CD8-positive, alpha-beta memory T cell (primary cell): Measurements from ENCODE around the gene ARHGDIG. TPM values are rescaled to one million over a fixed set of nuclear protein-coding genes. Genes with fewer than 3 reads are reported as not detected.

Experiments
- CTCF ChIA-PET: fragments of 350-600 bp; sonication (Branson Sonifier 250); formaldehyde crosslinking; loops from one replicate; lab custom pipeline; 2021; ENCODE audit warnings: antibody characterized with exemption; lab: Charles Lee
- POLR2A ChIA-PET: fragments of 350-600 bp; sonication (Branson Sonifier 250); formaldehyde crosslinking; loops from one replicate; lab custom pipeline; 2021; ENCODE audit warnings: antibody characterized with exemption; lab: Charles Lee
- DNase-seq, 5 donors: peaks; one replicate each; pipeline versions ENCODE4 v3.0.0 to v3.0.0-alpha.2; 2020 to 2022; ENCODE audit warnings: mixed read lengths in 1 of 5
- H3K27ac ChIP-seq: one replicate; pipeline ENCODE4 v1.7.0; 2013; ENCODE audit warnings: low read depth, mild to moderate bottlenecking, low read length, moderate library complexity
- H3K27me3 ChIP-seq: 2 replicates; pipeline ENCODE4 v1.7.0; 2013; ENCODE audit warnings: low read length, mild to moderate bottlenecking; ENCODE audit not compliant: insufficient read depth, poor library complexity, severe bottlenecking
- H3K36me3 ChIP-seq: 2 replicates; pipeline ENCODE4 v1.7.0; 2013; ENCODE audit warnings: mild to moderate bottlenecking, low read length, moderate library complexity; ENCODE audit not compliant: insufficient read depth
- H3K4me1 ChIP-seq: 2 replicates; pipeline ENCODE4 v1.7.0; 2013; ENCODE audit warnings: mild to moderate bottlenecking, low read length, moderate library complexity; ENCODE audit not compliant: insufficient read depth
- H3K4me3 ChIP-seq: 2 replicates; pipeline ENCODE4 v1.7.0; 2013; ENCODE audit warnings: mild to moderate bottlenecking, low read length
- H3K9me3 ChIP-seq: 2 replicates; pipeline ENCODE4 v1.7.0; 2013; ENCODE audit warnings: mild to moderate bottlenecking, low read length
- H3K27ac Mint-ChIP-seq, 8 donors: one replicate each; pipeline ENCODE4 v1.8.0; 2020 to 2021; ENCODE audit warnings: mixed read lengths in 8 of 8, mild to moderate bottlenecking in 6 of 8, inconsistent platforms in 3 of 8, moderate library complexity in 3 of 8
- H3K27me3 Mint-ChIP-seq, 2 donors: one replicate each; pipeline ENCODE4 v1.8.0; 2020 to 2021; ENCODE audit warnings: mixed read lengths in 2 of 2, mild to moderate bottlenecking in 1 of 2, moderate library complexity in 1 of 2
- H3K36me3 Mint-ChIP-seq, 3 donors: one replicate each; pipeline ENCODE4 v1.8.0; 2020 to 2021; ENCODE audit warnings: mixed read lengths in 3 of 3, inconsistent platforms in 1 of 3, mild to moderate bottlenecking in 1 of 3
- H3K4me1 Mint-ChIP-seq, 3 donors: one replicate each; pipeline ENCODE4 v1.8.0; 2020 to 2021; ENCODE audit warnings: mixed read lengths in 3 of 3, inconsistent platforms in 1 of 3, mild to moderate bottlenecking in 1 of 3
- H3K4me3 Mint-ChIP-seq, 7 donors: one replicate each; pipeline ENCODE4 v1.8.0; 2020 to 2021; ENCODE audit warnings: mixed read lengths in 7 of 7, mild to moderate bottlenecking in 6 of 7, moderate library complexity in 4 of 7, inconsistent platforms in 2 of 7
- H3K9me3 Mint-ChIP-seq, 5 donors: one replicate each; pipeline ENCODE4 v1.8.0; 2020 to 2022; ENCODE audit warnings: mixed read lengths in 5 of 5, mild to moderate bottlenecking in 3 of 5, moderate library complexity in 2 of 5, inconsistent platforms in 1 of 5
- polyA plus RNA-seq: library from polyadenylated mRNA; unstranded; fragments of 300-500 nt; fragmentation: Illumina TruSeq; gene quantifications from one replicate; pipeline ENCODE4 v1.2.3, GENCODE V29; 2021
- total RNA-seq, 2 experiments: library from RNA; stranded (reverse); gene quantifications; one replicate each; pipeline ENCODE4 v1.2.3, GENCODE V29; 2021

ARHGDIG gene
- total and polyA plus RNA-seq, 3 experiments from 2014 or later, result not detected

GRCh38 chr16:259226-259625 lies 21.2 kb upstream of the ARHGDIG start:
- no peaks in the 10 kb centered on the region for H3K27me3 ChIP-seq
- DNase-seq, result no peak
- no peak overlapping the region for H3K27ac ChIP-seq
- H3K4me1 ChIP-seq, result peaks cover 2% of the 10 kb centered on the region
- H3K4me1 Mint-ChIP-seq, result peaks cover 0 to 6% (median 6%) of the 10 kb centered on the region in 3 donors
- peak overlapping the region in 1 of 7 donors; percentile 5 for H3K4me3 Mint-ChIP-seq
- ChIA-PET POLR2A (no interaction called here), CTCF (no interaction called here)
- no peaks in the 10 kb centered on the region for H3K9me3 Mint-ChIP-seq
- peak overlapping the region in 3 of 8 donors; percentile 4 to 66 (median 58) for H3K27ac Mint-ChIP-seq
- no peaks in the 10 kb centered on the region for H3K36me3 ChIP-seq
- H3K36me3 Mint-ChIP-seq, result peaks cover 4 to 66% (median 11%) of the 10 kb centered on the region in 3 donors
- no peak overlapping the region for H3K4me3 ChIP-seq
- no peaks in the 10 kb centered on the region for H3K9me3 ChIP-seq
- H3K27me3 Mint-ChIP-seq, result no peaks in the 10 kb centered on the region

- ChIA-PET CTCF (no interaction called here), POLR2A (no interaction called here)
- no peaks in the 10 kb centered on the region for H3K9me3 Mint-ChIP-seq
- Histone ChIP-seq H3K4me3 (no peak overlapping the region), H3K9me3 (no peaks in the 10 kb centered on the region), H3K27me3 (no peaks in the 10 kb centered on the region), H3K27ac (no peak overlapping the region), H3K36me3 (no peaks in the 10 kb centered on the region), H3K4me1 (no peaks in the 10 kb centered on the region)
- no peaks in the 10 kb centered on the region for H3K27me3 Mint-ChIP-seq
- peaks cover 0 to 6% (median 6%) of the 10 kb centered on the region in 3 donors for H3K4me1 Mint-ChIP-seq
- DNase-seq, result no peak
- H3K4me3 Mint-ChIP-seq, result no peak overlapping the region
- H3K27ac Mint-ChIP-seq, result no peak overlapping the region
- peaks cover 4 to 61% (median 11%) of the 10 kb centered on the region in 3 donors for H3K36me3 Mint-ChIP-seq
Observed at GRCh38 chr16:259814-260253, 20.6 kb upstream of the ARHGDIG start.

- POLR2A ChIA-PET, result no interaction called here
- Mint-ChIP-seq H3K27ac (peak overlapping the region in 1 of 8 donors; percentile 27), H3K9me3 (no peaks in the 10 kb centered on the region), H3K4me1 (peaks cover 0 to 6% (median 6%) of the 10 kb centered on the region in 3 donors), H3K4me3 (no peak overlapping the region), H3K36me3 (peaks cover 4 to 59% (median 11%) of the 10 kb centered on the region in 3 donors), H3K27me3 (no peaks in the 10 kb centered on the region)
- DNase-seq, result no peak
- Histone ChIP-seq H3K4me3 (no peak overlapping the region), H3K36me3 (no peaks in the 10 kb centered on the region), H3K9me3 (no peaks in the 10 kb centered on the region), H3K27ac (no peak overlapping the region), H3K4me1 (no peaks in the 10 kb centered on the region), H3K27me3 (no peaks in the 10 kb centered on the region)
- CTCF ChIA-PET, result no interaction called here
Observed at GRCh38 chr16:260326-260725, 20.1 kb upstream of the ARHGDIG start.

GRCh38 chr16:261031-261691 lies 19.2 kb upstream of the ARHGDIG start:
- no peak overlapping the region for H3K27ac ChIP-seq
- H3K4me3 Mint-ChIP-seq, result no peak overlapping the region
- POLR2A ChIA-PET, result no interaction called here
- H3K36me3 ChIP-seq, result no peaks in the 10 kb centered on the region
- H3K4me1 Mint-ChIP-seq, result peaks cover 0 to 4% (median 1%) of the 10 kb centered on the region in 3 donors
- no peaks in the 10 kb centered on the region for H3K27me3 ChIP-seq
- no peaks in the 10 kb centered on the region for H3K4me1 ChIP-seq
- no peaks in the 10 kb centered on the region for H3K9me3 Mint-ChIP-seq
- peak overlapping the region in 2 of 8 donors; percentile 15 to 38 for H3K27ac Mint-ChIP-seq
- H3K36me3 Mint-ChIP-seq, result peaks cover under 1 to 52% (median 6%) of the 10 kb centered on the region in 3 donors
- H3K9me3 ChIP-seq, result no peaks in the 10 kb centered on the region
- H3K4me3 ChIP-seq, result no peak overlapping the region
- CTCF ChIA-PET, result no interaction called here
- H3K27me3 Mint-ChIP-seq, result no peaks in the 10 kb centered on the region
- DNase-seq, result no peak

GRCh38 chr16:262121-262745 lies 18.2 kb upstream of the ARHGDIG start:
- no peaks in the 10 kb centered on the region for H3K9me3 Mint-ChIP-seq
- H3K27ac ChIP-seq, result no peak overlapping the region
- DNase-seq, result no peak
- no peak overlapping the region for H3K4me3 ChIP-seq
- CTCF ChIA-PET, result no interaction called here
- H3K4me3 Mint-ChIP-seq, result no peak overlapping the region
- H3K4me1 ChIP-seq, result no peaks in the 10 kb centered on the region
- no peaks in the 10 kb centered on the region for H3K27me3 Mint-ChIP-seq
- H3K27ac Mint-ChIP-seq, result no peak overlapping the region
- POLR2A ChIA-PET, result no interaction called here
- H3K36me3 Mint-ChIP-seq, result peaks cover 0 to 48% (median 5%) of the 10 kb centered on the region in 3 donors
- no peaks in the 10 kb centered on the region for H3K27me3 ChIP-seq
- peaks cover 0 to 5% (median 0%) of the 10 kb centered on the region in 3 donors for H3K4me1 Mint-ChIP-seq
- H3K9me3 ChIP-seq, result no peaks in the 10 kb centered on the region
- no peaks in the 10 kb centered on the region for H3K36me3 ChIP-seq

GRCh38 chr16:263182-263774 lies 17.1 kb upstream of the ARHGDIG start:
- Histone ChIP-seq H3K27ac (no peak overlapping the region), H3K27me3 (no peaks in the 10 kb centered on the region), H3K9me3 (no peaks in the 10 kb centered on the region), H3K36me3 (no peaks in the 10 kb centered on the region), H3K4me1 (no peaks in the 10 kb centered on the region), H3K4me3 (no peak overlapping the region)
- ChIA-PET CTCF (interaction anchor here (1.3 kb wide), 1 partner anchor 9 kb away, joined by 4 read pairs; no protein-coding TSS in a partner anchor), POLR2A (no interaction called here)
- H3K27ac Mint-ChIP-seq, result no peak overlapping the region
- no peaks in the 10 kb centered on the region for H3K9me3 Mint-ChIP-seq
- DNase-seq, result no peak
- H3K4me1 Mint-ChIP-seq, result peaks cover 0 to 6% (median 0%) of the 10 kb centered on the region in 3 donors
- H3K36me3 Mint-ChIP-seq, result peaks cover 0 to 45% (median 5%) of the 10 kb centered on the region in 3 donors
- no peak overlapping the region for H3K4me3 Mint-ChIP-seq
- no peaks in the 10 kb centered on the region for H3K27me3 Mint-ChIP-seq

- Mint-ChIP-seq H3K36me3 (peaks cover 0 to 44% (median 5%) of the 10 kb centered on the region in 3 donors), H3K27ac (no peak overlapping the region), H3K9me3 (no peaks in the 10 kb centered on the region), H3K27me3 (no peaks in the 10 kb centered on the region), H3K4me1 (peaks cover 0 to 6% (median 0%) of the 10 kb centered on the region in 3 donors), H3K4me3 (no peak overlapping the region)
- H3K27ac ChIP-seq, result no peak overlapping the region
- no peak overlapping the region for H3K4me3 ChIP-seq
- ChIA-PET CTCF (interaction anchor here (1.3 kb wide), 1 partner anchor 10 kb away, joined by 4 read pairs; no protein-coding TSS in a partner anchor), POLR2A (no interaction called here)
- H3K36me3 ChIP-seq, result no peaks in the 10 kb centered on the region
- H3K9me3 ChIP-seq, result no peaks in the 10 kb centered on the region
- peak in 1 of 5 donors; percentile 43 for DNase-seq
- no peaks in the 10 kb centered on the region for H3K4me1 ChIP-seq
- H3K27me3 ChIP-seq, result no peaks in the 10 kb centered on the region
Observed at GRCh38 chr16:263944-264343, 16.4 kb upstream of the ARHGDIG start.
